ENCODE data around the gene MYOF.

MYOF gene

GRCh38 chr10:93281367-93281720 lies 200.8 kb downstream of the MYOF start:
- DNase-seq: no peak

GRCh38 chr10:93280699-93281366 lies 201.3 kb downstream of the MYOF start:
- no peak for DNase-seq

GRCh38 chr10:93280121-93280698 lies 201.9 kb downstream of the MYOF start:
- no peak for DNase-seq

GRCh38 chr10:93277360-93277759 lies 204.8 kb downstream of the MYOF start:
- DNase-seq: no peak

- DNase-seq: no peak
Observed at GRCh38 chr10:93274419-93274818, 207.7 kb downstream of the MYOF start.

GRCh38 chr10:93272884-93273675 lies 209.1 kb downstream of the MYOF start:
- no peak for DNase-seq

- no peak for DNase-seq
Observed at GRCh38 chr10:93271347-93271746, 210.8 kb downstream of the MYOF start.

- no peak for DNase-seq
Observed at GRCh38 chr10:93269281-93269680, 212.9 kb downstream of the MYOF start.

GRCh38 chr10:93268021-93268420 lies 214.1 kb downstream of the MYOF start:
- DNase-seq: no peak

GRCh38 chr10:93267521-93267920 lies 214.6 kb downstream of the MYOF start:
- no peak for DNase-seq

GRCh38 chr10:93266858-93267257 lies 215.3 kb downstream of the MYOF start:
- no peak for DNase-seq

- DNase-seq: no peak
Observed at GRCh38 chr10:93261961-93262610, 220.0 kb downstream of the MYOF start.

GRCh38 chr10:93261089-93261488 lies 221.0 kb downstream of the MYOF start:
- no peak for DNase-seq

GRCh38 chr10:93259126-93259525 lies 223.0 kb downstream of the MYOF start:
- DNase-seq: no peak
